HG02852 (cell line): ENCODE results near the gene HAND2.

ENCODE experiments used
- ATAC-seq: cut with Tn5 transposase; IDR thresholded peaks from one replicate; pipeline ENCODE4 v1.9.1; 2021; ENCODE audit warnings: mild to moderate bottlenecking, moderate library complexity; ENCODE audit not compliant: unreplicated experiment

Gene HAND2

DNA sequence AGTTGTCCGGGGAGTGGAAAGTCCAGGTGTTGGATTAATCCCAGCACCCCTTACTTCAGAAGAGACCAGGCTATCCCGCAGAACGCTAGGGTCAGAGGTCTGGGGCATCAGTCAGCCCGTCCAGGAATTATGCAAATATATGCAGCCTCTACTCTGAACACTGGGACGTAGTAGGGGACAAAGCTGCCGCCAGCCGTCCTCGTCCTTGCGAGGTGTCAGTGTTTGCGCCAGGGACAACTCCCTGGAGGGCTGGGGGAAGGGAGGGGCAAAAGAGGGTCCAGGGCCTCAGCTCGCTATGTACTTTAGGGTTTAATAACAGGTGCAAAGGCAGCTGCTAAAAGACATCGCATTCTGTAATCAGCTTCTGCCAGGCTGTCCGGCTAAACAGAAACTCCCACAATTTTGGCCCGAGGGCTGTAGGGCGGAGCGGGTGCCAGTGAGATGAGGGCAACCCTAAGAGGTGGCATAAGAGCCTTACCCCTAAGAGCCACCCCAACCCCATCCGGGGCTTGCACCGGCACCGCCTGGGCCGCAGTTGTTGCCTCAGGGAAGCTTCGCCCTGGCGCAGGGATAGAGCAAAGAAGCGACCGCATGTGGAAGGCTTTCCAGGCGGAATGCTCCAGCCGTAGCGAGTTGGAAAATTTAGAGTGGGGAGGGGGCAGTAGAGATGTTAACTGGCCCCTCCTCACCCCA lies 8.4 kb downstream of the HAND2 start:
- ATAC-seq: no peak

DNA sequence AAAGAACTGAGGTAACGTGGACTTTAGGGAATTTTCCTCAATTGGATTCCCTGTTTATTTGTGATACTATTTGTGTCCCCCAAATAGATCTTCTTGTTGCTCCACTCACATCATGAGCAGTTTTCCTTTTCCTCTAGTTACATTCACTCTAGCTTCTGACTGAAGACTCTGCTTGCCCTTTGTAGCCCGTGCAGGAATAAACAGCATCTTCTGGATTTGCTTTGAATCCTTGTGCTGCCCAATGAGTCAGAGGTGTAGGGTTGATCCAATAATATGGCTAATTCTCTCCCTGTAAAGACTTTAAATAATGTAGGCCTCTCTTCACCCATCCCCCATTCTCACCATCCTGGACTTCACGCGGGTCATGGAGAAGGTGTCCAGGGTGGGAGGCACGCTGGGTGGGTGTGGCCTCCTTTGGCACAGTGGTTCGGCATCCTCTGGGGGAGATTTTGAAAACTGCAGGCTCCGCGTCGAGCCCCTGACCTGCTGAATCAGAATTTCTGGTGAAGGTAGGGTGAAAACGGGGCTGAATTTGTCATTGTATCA lies 9.0 kb downstream of the HAND2 start:
- ATAC-seq: no peak

DNA sequence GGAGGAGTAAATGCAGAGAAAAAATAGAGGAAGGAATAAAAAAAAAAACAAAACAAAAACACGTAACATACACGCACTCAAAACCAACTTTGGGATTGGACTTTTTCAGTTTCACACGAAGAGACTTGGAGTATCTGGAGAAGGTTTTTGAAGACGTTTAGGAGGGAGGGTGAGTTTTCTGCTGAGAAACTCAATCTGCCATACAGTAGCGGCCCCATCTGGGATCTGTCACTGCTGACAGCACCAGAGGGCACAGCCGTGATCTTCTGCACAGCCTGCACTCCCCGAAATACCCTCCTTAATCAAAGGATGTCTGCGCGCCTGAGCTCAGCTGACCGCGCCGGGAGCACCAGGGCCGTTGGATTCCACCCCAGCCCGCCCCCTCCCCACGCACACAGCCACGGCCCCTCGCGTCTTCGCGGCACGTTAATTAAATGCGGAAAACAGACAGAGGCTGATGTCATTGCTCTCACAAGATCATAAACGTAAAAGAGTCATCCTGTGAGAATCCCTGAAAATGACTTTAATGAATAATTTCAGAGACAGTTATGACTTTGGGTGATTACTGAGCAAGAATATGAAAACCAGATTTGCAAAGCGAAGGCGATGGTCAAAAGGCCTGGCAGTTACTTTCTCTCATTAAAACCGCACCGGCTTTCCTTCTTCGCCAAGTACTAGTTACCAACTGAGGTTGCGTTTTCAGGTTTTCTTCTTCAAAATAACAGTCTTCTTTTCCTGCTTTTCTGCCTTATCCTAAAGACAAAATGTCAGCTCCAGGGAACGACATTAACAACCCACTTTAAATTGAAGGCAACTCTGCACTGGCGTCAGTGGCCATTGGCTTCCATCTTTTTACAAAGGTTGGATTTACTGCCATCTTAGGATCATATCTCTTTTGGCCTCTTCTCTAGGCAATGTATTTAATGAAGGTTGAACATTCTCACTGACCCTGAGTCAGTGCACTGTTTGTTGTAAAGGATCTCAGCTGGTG lies 10.6 kb downstream of the HAND2 start:
- ATAC-seq: no peak

DNA sequence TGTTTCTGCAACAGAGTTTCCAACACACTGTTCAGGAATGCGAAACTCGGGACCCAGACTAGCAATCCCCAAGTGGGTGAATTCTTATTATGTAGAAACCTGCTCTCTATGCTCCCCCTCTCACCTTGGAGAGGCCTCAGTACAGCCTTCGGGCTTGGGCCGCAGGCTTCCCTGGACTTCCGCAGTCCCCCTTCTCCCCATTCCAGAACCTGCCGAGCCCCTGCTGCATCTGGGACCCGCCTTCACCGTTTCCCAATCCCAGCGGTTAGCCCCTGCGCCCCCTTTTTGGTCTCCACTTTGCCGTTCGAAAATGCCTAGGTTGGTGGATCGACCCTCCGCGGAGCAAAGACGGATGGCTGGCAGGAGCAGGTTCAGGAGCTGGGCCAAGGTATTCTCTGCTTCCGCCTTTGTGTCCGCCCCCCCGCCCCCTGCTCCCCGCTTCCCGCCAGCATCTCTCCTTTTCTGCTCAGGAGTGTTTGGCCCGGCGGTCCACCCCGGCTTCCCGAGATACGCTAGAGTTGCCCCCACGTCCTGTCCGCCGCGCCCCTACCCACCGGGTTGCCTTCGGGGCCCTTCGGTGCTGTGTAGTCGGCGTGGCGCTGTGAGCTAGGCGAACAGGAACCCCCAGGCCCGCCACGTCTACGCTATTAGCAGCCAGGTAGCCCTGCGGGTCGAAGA lies 11.5 kb downstream of the HAND2 start:
- no peak for ATAC-seq

DNA sequence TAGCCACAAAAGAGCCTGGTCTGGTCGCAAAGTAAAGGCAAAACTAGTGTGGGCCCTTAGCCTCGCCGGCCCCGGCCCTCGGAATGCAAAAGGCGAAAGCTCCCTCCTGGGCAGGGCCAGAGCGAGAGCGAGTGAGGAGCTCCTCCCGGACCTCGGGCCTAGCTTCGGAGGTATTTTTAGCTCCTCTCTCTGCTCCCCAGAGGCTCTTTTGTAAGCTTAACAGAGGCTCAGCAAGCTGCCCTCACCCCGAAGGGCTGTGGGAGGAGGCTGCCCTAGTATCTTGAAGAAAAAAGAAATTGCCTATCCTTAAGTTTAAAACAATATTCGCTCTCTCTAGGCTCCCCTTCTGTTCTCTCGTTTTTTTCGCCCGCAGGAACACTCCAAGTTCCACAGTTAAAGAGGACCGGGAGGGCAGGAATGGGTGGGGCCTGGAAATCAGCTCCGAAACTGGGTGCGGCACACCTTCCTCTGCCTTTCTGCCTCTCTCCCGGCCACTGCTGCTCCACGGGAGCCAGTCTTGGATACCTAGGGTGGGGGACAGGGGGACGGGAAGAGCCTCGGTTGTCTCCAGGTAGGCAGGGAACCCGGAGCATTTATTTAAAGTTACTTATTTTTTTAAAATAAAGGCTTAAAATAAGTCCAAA lies 12.1 kb downstream of the HAND2 start:
- no peak for ATAC-seq

DNA sequence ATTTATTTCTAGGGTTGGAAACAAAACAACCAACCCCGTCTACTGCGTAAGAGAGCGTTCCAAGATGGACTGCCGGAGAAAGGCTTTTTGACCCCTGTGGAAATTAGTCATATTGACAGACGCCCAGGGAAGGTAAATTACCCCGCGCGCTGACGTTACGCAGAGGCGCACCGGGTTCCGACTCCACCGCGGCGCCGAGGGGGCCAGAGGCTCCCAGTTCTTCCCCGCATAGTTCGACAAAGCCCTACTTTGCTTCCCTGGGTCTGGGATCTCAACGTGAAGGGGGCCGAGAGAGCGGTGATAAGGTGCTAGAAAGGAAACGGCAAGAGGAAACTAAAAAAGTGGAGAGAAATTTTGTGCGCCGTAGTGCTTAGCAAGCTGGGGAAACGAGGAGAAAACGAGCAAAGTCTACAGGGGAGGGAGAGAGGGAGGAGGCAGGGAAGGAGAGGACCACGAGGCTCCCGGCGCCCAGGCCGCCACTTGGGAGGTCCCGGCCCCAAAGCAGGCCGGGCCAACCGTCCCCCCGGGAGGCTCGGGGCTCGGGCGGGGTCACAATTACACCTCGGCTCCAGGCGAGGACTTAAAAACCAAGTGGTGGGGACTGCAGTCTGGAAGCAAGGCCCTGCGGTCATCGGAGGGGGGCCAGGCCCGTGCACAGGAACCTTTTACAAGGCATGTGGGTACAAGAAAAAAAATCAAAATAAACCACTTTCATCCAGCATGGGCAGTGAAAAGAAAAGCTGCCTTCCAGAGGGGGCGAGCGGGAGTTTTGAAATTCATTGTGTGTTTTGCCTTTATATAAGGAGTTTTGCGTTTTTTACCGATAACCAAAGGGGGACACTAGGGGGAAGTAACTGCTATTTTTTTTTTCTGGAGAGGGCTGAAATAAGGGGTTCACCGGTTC lies 13.2 kb downstream of the HAND2 start:
- ATAC-seq: no peak

DNA sequence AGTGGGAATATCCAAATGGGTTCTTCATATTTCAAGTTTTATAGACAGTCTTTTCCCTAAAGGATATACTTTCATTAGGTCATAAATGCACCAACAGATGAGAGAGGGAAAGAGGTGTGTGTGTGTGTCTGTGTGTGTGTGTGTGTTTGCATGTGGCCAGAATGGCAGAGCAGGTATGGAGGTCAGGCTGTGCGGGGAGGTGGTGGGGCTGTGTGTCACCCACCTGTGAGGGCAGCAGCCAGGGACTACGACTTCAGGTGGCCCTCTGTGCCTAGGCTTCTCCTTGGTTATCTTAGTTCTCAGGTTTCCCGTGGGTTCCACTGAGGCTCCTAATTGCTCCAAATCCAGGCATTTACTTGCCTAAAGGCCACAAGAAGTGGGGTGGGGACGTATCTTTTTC lies 14.6 kb downstream of the HAND2 start:
- ATAC-seq: no peak

DNA sequence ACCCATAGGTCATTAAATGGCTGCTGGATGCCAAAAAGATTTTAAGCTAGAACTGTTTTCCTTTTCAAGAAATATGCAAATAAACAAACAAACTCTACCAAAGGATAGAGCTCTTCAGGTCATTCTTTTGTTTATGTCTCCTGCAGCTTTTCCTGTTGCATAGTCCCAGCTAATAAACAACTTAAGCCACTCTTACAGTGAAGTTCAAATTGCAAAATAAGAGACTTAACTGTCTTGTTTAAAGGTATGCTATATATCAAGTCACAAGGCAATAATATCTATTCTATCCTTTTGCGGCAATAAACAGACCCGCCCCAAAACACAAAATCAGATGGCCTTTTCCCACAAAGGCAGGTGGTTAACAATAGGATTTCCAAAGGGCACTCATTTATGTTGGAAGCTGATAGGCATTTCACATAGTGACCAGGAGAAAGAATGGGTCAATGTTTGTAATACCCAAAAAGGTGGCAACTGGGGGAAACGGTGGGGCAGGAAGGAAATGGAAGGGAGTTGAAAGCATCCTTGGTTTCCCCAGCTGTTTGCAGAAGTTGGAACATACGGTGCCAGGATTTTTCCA lies 15.3 kb downstream of the HAND2 start:
- no peak for ATAC-seq

DNA sequence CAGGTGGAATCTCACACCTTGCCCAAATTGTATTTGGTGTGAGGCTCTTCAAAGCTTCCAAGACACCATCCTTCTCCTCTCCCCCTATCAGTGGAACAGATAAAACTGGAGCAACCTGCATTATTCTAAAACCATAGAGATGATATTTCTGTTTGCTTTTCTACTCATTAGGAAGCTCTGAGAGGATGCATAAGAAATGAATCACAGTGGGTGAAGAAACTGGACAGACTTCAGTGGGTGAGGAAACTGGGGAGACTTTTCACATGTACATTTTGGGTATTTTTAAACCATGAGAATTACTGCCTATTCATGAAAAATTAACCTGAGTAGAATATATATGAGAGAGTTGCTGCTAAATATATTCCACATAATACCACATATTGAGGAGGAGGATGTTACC lies 16.4 kb downstream of the HAND2 start:
- no peak for ATAC-seq

DNA sequence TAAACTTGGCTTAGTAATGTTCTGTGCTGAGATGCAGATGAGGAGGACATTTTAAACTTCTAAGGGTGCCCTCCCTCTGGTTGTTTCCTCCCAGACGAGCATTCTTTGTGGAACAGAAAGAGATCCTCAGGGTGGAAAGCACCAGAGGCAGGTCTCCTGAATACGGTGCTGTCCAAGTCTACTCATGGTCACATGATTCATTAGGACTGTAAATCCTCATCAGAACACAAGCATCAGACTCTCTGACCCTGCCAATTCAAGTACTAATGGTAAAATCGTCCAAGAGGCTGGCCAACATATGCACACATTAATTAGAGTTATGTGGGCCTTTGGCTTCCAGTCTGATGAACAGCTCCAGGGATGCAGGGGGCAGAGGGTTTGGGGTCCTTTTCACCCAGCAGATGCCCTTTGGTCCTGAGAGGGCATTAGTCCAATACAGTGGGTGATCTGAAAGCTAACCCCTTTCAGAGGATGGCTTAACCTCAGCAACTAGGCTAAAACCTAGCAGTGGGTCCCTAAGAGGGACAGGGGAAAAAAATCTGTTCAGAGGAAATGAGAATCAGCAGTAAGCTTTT lies 18.2 kb downstream of the HAND2 start:
- no peak for ATAC-seq

DNA sequence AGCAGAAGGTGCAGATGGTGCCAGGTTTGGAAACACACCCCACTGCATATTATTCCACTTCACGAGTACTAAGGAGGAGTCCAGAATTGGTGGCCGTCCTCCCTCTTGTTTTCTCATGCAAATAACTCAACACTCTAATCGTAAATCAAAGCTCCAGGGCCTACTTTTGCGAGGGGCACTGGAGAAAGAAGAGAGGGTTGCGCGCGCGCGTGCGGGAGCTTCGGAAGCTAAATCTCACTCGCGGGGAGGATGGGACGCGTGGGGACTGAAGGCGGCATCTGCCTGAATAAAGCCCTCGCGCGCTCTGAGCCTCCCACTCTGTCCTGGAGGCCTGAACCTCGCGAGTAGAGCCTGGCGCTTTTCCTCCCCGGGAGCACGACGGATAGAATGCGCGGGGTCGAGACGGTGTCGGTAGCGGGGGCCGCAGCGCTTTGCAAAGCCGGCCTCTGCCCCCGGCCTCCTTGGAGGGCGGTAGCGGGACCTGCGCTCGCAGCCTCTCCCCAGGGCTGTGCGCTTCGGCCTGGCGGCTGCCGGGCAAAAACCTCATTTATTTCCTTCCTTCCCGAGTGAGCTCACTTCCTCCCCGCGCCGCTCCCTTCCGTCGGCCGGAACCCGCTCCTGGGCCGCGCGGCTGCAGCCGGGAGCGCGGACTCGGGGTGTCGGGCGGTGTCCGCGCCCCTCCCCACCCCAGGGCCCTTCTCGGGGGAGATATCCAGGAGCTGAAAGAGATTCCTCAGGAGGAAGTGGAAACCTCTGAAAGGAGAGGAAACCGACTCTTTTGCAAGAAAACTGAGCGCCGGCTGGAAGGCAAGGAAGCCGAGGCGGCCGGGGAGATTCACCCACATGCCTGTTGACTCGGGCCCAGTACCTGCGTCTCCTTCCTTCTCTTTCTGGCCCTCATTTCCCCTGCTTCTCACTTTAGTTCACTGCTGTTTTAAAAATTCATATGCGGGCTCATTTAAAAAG lies 20.7 kb downstream of the HAND2 start:
- ATAC-seq: peak; percentile 35

DNA sequence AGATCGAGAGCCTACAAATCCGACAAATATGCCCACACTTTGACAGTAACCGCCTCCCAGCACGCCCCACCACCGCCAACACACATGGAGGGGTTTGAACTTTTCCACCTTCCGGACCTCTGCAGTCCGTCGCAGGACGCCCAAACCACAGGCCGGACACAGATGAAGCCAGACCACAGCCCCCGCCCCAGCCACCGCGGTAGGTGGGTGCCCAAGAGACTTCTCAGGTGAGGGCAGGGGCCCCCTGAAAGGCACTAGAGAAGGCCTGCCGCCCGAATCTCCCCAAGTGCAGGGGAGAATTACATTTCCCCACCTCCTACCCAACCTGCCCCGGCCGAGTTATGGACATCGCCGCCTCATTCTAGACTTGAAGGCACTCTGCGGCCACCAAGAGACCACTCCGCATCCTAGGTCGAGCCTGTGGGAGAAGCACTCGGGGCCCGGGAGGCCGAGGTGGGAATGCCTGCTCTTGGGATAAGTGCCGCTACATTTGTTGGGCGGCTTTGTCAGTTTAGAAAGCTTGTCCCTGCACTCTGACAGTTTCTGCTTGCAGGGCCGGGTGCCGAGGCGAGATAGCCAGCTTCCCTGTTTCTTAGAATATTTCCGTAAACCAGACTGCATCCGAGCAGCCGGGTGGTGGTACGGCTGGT lies 21.5 kb downstream of the HAND2 start:
- no peak for ATAC-seq

DNA sequence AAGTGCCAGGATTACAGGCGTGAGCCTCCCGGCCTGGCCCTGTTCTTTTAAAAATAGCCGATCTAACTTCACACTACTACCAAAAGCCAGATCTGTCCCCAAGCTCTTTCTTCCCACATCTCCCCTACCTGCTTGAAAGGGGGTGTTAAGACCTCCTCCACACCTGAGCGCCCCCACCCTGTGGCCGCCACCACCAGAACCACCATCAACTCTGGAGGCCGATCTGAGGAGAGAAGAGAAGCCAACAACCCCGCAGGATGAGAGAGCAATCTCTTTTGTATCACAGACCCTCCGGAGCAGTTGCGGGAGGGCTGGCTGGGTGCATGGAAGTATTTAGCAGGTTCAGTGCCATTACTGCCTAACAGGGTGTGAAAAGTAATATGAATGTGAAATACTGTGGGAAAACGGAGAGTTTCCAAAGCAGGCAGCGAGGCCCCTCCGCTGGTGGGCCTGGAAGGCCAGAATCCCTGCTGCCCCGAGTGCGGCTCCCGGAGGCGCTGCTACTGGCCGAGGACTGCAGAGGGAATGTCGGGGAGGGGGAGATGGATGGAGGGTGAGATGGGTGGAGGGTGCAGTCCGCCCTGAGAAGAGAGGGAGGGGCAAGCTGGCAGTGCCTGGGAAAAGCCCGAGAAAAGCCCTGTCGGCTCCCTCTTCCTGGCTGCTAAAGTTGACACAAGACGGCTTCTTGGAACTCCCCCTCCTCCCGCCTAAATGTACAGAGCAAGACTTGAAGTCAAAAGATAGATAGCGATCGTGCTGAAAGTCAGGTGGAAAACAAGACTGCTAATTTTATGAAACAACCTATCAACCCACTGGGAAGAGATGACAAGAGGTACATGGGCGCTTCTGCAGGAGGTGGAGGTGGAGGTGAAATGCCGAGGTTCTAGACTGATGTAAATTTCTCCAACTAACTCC lies 22.3 kb downstream of the HAND2 start:
- no peak for ATAC-seq

DNA sequence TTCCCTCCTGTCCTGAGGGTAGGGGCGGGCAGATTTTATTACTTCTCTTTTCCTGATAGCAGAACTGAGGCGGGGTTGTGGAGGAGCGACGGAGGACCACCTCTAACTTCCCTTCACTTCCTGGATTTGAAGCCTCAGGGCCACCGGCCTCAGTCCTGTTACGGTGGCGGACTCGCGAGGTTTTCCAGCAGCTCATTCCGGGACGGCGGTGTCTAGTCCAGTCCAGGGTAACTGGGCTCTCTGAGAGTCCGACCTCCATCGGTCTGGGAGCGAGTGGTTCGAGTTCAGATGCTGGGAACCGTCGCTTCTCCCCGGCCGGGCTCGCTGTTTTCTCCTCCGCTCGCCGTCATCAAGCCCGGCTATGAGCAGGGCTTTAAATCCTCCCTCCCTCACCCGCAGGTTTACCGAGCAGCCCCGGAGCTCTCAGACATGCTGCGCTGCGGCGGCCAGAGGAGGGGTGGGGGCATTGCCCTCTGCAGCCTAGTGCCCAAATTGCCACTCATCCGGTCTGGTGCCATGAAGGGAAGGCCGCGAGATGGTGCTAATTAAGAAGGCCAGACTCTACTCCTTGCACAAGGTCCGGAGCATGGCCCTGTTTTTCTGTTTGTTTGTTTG lies 23.3 kb downstream of the HAND2 start:
- ATAC-seq: peak; percentile 12

DNA sequence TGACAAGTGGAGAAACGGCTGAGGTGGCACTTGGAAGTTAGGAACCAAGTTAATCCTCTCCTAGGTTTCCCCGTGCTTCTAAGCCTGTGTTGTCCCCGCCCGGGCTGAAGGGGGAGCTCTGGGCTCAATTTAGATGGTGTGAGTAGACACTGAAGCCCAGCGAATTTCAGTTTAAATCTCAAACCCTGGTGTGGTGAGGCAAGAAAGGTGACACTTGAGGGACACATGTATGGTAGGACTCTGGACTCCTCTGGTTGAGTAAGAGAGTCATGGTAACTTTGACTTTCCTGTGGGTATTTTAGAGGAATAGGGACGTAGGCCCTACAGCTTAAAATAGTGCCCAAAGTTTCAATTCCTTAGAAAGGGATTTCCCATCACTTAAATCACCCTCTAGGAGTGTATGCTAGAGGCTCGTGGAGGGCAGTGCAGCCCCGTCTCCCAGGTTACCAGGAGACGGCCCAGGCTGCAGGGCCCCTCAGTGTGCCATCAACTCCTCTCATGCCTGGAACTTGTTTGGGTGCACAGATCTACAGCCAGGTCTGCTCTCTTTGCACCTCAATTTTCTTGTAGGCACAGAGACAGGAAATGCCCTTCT lies 24.0 kb downstream of the HAND2 start:
- peak; percentile 70 for ATAC-seq

DNA sequence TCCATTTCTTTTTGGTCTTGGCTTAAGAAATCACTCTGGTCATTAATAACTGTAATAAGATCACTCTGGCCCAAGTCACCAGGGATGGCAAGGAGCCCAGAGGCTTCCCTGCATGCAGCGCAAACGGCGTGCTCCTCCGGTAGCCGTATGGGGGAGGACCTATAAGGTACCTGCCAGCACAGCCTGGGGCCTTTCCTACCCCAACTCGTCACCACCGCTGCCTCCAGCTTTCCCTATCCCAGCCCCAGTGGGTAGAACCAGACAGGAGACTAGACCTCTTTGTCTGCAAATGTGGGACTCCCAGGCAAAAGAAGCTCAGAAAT lies 25.9 kb downstream of the HAND2 start:
- no peak for ATAC-seq
